GM23338 (cell line): Measurements from ENCODE around the gene TUBB. TPM values are rescaled to one million over a fixed set of nuclear protein-coding genes. Genes with fewer than 3 reads are reported as not detected.

Experiments
- ATAC-seq: fragments of 200-7000 bp; cut with Tn5 transposase; 3 replicates; pipeline ENCODE4 v1.9.1; 2020
- DNase-seq: peaks from one replicate; pipeline ENCODE4 v3.0.0-alpha.2; 2015; ENCODE audit warnings: low spot score
- H2AFZ ChIP-seq: fragments of 200-600 bp; sonication (generic); 2 replicates; pipeline ENCODE4 v1.8.0; 2016; ENCODE audit warnings: antibody characterized with exemption, mild to moderate bottlenecking, moderate library complexity
- H3F3A ChIP-seq: fragments of 200-600 bp; sonication (generic); replicated peaks from 2 replicates; pipeline ENCODE4 v1.8.0; 2017; ENCODE audit warnings: antibody characterized with exemption, mixed run types, low read depth
- H3K27ac ChIP-seq: fragments of 200-600 bp; sonication (generic); 2 replicates; pipeline ENCODE4 v1.6.1; 2016; ENCODE audit warnings: low read depth
- H3K27me3 ChIP-seq: fragments of 200-600 bp; sonication (generic); 2 replicates; pipeline ENCODE4 v1.8.0; 2016; ENCODE audit warnings: mild to moderate bottlenecking, mixed run types, moderate library complexity; ENCODE audit not compliant: insufficient read depth
- H3K36me3 ChIP-seq: fragments of 200-600 bp; sonication (generic); 2 replicates; pipeline ENCODE4 v1.8.0; 2016; ENCODE audit warnings: mild to moderate bottlenecking; ENCODE audit not compliant: insufficient read depth
- H3K4me1 ChIP-seq: fragments of 200-600 bp; sonication (generic); 2 replicates; pipeline ENCODE4 v1.8.0; 2016; ENCODE audit warnings: mild to moderate bottlenecking, moderate library complexity; ENCODE audit not compliant: insufficient read depth
- H3K4me2 ChIP-seq: fragments of 200-600 bp; sonication (generic); 2 replicates; pipeline ENCODE4 v1.7.1; 2017; ENCODE audit warnings: mixed run types
- H3K4me3 ChIP-seq: fragments of 200-600 bp; sonication (generic); 2 replicates; pipeline ENCODE4 v1.6.1; 2016; ENCODE audit warnings: mixed run types
- H3K79me2 ChIP-seq: fragments of 200-600 bp; sonication (generic); replicated peaks from 2 replicates; pipeline ENCODE4 v1.8.0; 2017; ENCODE audit warnings: mild to moderate bottlenecking; ENCODE audit not compliant: insufficient read depth
- H3K9me2 ChIP-seq: fragments of 200-600 bp; sonication (generic); 2 replicates; pipeline ENCODE4 v1.8.0; 2017; ENCODE audit not compliant: insufficient read depth
- H4K20me1 ChIP-seq: fragments of 200-600 bp; sonication (generic); replicated peaks from 2 replicates; pipeline ENCODE4 v1.8.0; 2017; ENCODE audit warnings: mild to moderate bottlenecking; ENCODE audit not compliant: insufficient read depth
- H3K27ac Mint-ChIP-seq: 2 replicates; pipeline ENCODE4 v1.8.0; 2020; ENCODE audit warnings: inconsistent platforms, mild to moderate bottlenecking, moderate library complexity, mixed read lengths
- H3K27me3 Mint-ChIP-seq: 3 replicates; pipeline ENCODE4 v1.8.0; 2022; ENCODE audit warnings: low read depth, mild to moderate bottlenecking, moderate library complexity, mixed read lengths, inconsistent platforms; ENCODE audit not compliant: insufficient read depth, poor library complexity
- H3K36me3 Mint-ChIP-seq: 3 replicates; pipeline ENCODE4 v1.8.0; 2021; ENCODE audit warnings: low read depth, mild to moderate bottlenecking, inconsistent platforms, moderate library complexity, mixed read lengths
- H3K4me1 Mint-ChIP-seq: 3 replicates; pipeline ENCODE4 v1.8.0; 2020; ENCODE audit warnings: mild to moderate bottlenecking, inconsistent platforms, mixed read lengths
- H3K4me3 Mint-ChIP-seq: 3 replicates; pipeline ENCODE4 v1.8.0; 2021; ENCODE audit warnings: moderate library complexity, mild to moderate bottlenecking, inconsistent platforms, mixed read lengths
- H3K9me3 Mint-ChIP-seq: 3 replicates; pipeline ENCODE4 v1.8.0; 2020; ENCODE audit warnings: moderate library complexity, mild to moderate bottlenecking, inconsistent platforms, mixed read lengths
- CREB1 ChIP-seq: fragments of 250-450 bp; sonication (Bioruptor Pico); IDR thresholded peaks from 2 replicates; pipeline ENCODE4 v1.5.0; 2020; ENCODE audit warnings: low read depth, mild to moderate bottlenecking, moderate library complexity
- CTCF ChIP-seq, 2 experiments: fragments of 200-600 bp in 1 of 2; sonication (generic) in 1 of 2; conservative IDR thresholded peaks; 2 replicates each; pipeline versions ENCODE4 v1.5.1 to v1.6.1; 2016 to 2017; ENCODE audit warnings: antibody characterized with exemption in 2 of 2, low read depth in 2 of 2, mild to moderate bottlenecking in 2 of 2, moderate library complexity in 1 of 2
- ETS1 ChIP-seq: IDR thresholded peaks from 2 replicates; pipeline ENCODE4 v1.6.1; 2016; ENCODE audit warnings: antibody characterized with exemption
- EZH2 ChIP-seq: fragments of 200-600 bp; sonication (generic); IDR thresholded peaks from one replicate; pipeline ENCODE4 v1.8.0; 2017; ENCODE audit warnings: antibody characterized with exemption, mild to moderate bottlenecking, low read depth; ENCODE audit not compliant: unreplicated experiment
- EZH2phosphoT487 ChIP-seq: fragments of 200-600 bp; sonication (generic); IDR thresholded peaks from one replicate; pipeline ENCODE4 v1.8.1; 2018; ENCODE audit warnings: antibody characterized with exemption; ENCODE audit not compliant: unreplicated experiment
- JUNB ChIP-seq: IDR thresholded peaks from one replicate; pipeline ENCODE4 v1.6.1; 2016; ENCODE audit warnings: antibody characterized with exemption; ENCODE audit not compliant: unreplicated experiment
- NANOG ChIP-seq: IDR thresholded peaks from 2 replicates; pipeline ENCODE4 v1.6.1; 2016; ENCODE audit warnings: antibody characterized with exemption, borderline replicate concordance
- POLR2AphosphoS5 ChIP-seq: IDR thresholded peaks from 2 replicates; pipeline ENCODE4 v1.6.1; 2016; ENCODE audit warnings: antibody characterized with exemption, low read depth
- REST ChIP-seq: IDR thresholded peaks from one replicate; pipeline ENCODE4 v1.6.1; 2018; ENCODE audit warnings: antibody characterized with exemption; ENCODE audit not compliant: unreplicated experiment
- STAT1 ChIP-seq: IDR thresholded peaks from one replicate; pipeline ENCODE4 v1.6.1; 2016; ENCODE audit warnings: antibody characterized with exemption; ENCODE audit not compliant: unreplicated experiment
- ZNF114 ChIP-seq: fragments of 250-450 bp; sonication (Bioruptor Pico); IDR thresholded peaks from 2 replicates; pipeline ENCODE4 v1.5.0; 2020; ENCODE audit warnings: mild to moderate bottlenecking, moderate library complexity
- ZNF331 ChIP-seq: fragments of 250-450 bp; sonication (Bioruptor Pico); IDR thresholded peaks from 2 replicates; pipeline ENCODE4 v1.5.0; 2020; ENCODE audit warnings: low read depth, mild to moderate bottlenecking, moderate library complexity
- ZNF462 ChIP-seq: fragments of 250-450 bp; sonication (Bioruptor Pico); IDR thresholded peaks from 2 replicates; pipeline ENCODE4 v1.5.0; 2020; ENCODE audit warnings: mild to moderate bottlenecking, moderate library complexity
- polyA plus RNA-seq: library from polyadenylated mRNA; unstranded; fragments of >200 nt; fragmentation: Nextera tagmentation; extraction: Ambion mirVana; gene quantifications from 2 replicates; pipeline ENCODE4 v1.2.1, GENCODE V29; 2016
- total RNA-seq: library from RNA; depleted of rRNA; stranded (reverse); fragments of >200 nt; shearing (Covaris generic); gene quantifications from 2 replicates; pipeline ENCODE4 v1.2.3, GENCODE V29; 2014

Gene TUBB
- total and polyA plus RNA-seq, 2 experiments from 2014 or later, result 1,041 to 1,704 TPM

- Mint-ChIP-seq H3K27me3 (peaks cover 38% of the 10 kb centered on the region), H3K4me3 (peak overlapping the region; percentile 81; the same call in 2 of the 3 replicates), H3K27ac (no peak overlapping the region), H3K9me3 (no peaks in the 10 kb centered on the region; the same call in 2 of the 3 replicates), H3K36me3 (peaks cover 18% of the 10 kb centered on the region), H3K4me1 (peaks cover 59% of the 10 kb centered on the region)
- H3K4me2 ChIP-seq, result no peak overlapping the region
- H3K4me3 ChIP-seq, result no peak overlapping the region; the same call in 1 of the 2 replicates
- no peak overlapping the region for H3K27ac ChIP-seq
- H3K9me2 ChIP-seq, result no peaks in the 10 kb centered on the region
- H4K20me1 ChIP-seq, result no peaks in the 10 kb centered on the region
- DNase-seq (no peak), ATAC-seq (no peak)
- peaks cover 12% of the 10 kb centered on the region for H3F3A ChIP-seq
- no peak overlapping the region for H2AFZ ChIP-seq
- H3K36me3 ChIP-seq, result no peaks in the 10 kb centered on the region
- 0 out of 2 replicates have a peak, but pooled peaks cover 5% of the 10 kb centered on the region for H3K27me3 ChIP-seq
- H3K79me2 ChIP-seq, result peaks cover 8% of the 10 kb centered on the region; the same call in 1 of the 2 replicates
- TF ChIP-seq CREB1 (CRISPR knock-in tag) (no peak), ZNF462 (CRISPR knock-in tag) (no peak), ETS1 (no peak), NANOG (no peak), CTCF (conservative IDR thresholded peaks at IDR 0.05; ENCODE audit: low read depth in 2 of 2) (no peak), JUNB (no peak), POLR2AphosphoS5 (no peak), EZH2phosphoT487 (no peak), REST (no peak), STAT1 (no peak), EZH2 (no peak), ZNF114 (CRISPR knock-in tag) (no peak), ZNF331 (CRISPR knock-in tag) (no peak)
- H3K4me1 ChIP-seq, result peaks cover 38% of the 10 kb centered on the region
These were observed 31.6 kb upstream of the TUBB start for GRCh38 chr6:30688569-30688968.
